NCI-H2107 treated with DMSO at 0.1 percent for 48 hours (cell line): ENCODE results near the gene KLK15.
"Not testable (repeated sequence)": the region's sequence is repeated elsewhere in the genome, so short reads cannot be mapped to it uniquely, and the experiment has no call there.

Experiments
- DNase-seq: peaks from one replicate; lab custom pipeline; 2025; ENCODE audit not compliant: unreplicated experiment; lab: John Stamatoyannopoulos, UW

KLK15 gene

DNA sequence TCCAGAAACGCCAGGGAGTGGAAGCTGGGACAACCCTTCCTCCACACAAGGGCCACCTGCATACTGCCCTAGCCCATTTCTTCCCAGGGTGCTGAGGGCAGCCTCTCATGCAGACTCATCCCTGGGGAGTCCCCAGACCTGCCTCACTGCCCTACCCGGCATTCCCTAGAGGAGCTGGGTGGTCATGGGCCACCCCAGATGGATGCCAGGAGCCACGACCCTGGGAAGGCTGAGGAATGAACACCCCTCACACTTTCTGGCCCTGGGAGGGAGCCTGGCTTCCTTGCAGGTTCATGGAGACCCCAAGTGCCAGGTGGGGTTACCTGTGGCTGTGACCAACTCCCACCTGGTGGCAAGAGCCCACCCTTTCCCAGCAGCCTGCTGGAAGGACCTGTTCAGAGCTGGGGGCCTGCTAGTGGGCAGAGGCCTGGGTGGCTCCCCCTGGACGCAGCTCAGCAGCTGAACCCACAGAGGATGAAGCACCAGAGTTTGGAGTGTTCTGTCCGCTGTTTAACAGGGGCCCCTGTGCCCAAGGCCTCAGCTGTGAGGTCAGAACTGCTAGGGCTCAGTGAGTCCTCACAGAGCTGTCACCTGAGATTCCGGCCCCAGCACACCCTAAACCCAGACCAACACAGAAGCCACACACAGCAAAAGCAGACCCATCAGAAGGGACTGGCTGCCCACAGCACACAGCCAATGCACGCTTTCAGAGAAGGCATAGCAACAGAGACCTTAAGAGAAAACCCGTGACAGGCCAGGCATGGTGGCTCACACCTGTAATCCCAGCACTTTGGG, 36.5 kb downstream of the KLK15 start:
- DNase-seq, result no peak

DNA sequence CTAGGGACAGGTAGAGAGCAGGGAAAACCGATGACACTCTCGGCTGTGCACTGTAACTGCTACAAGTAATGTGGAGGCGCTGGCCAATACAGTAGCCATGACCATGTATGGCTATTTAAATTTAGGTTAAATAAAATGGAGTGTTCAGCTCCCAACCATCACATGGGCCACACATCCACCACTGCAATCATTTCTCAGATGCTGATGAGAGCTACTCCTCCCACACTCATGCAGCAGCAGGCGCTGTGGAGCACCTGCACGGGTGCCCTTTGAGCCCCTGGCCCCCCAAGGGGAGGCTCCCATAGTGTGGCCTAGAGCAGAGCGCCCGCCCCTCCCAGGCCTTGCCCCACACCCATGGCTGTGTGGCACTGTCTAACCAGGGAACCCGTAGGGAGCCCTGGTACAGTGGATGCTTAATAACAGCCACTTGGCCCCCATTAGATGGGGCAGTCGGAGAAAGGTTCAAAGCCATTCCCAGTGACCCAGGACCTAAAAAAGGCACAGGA, 37.2 kb downstream of the KLK15 start:
- DNase-seq, result no peak

DNA sequence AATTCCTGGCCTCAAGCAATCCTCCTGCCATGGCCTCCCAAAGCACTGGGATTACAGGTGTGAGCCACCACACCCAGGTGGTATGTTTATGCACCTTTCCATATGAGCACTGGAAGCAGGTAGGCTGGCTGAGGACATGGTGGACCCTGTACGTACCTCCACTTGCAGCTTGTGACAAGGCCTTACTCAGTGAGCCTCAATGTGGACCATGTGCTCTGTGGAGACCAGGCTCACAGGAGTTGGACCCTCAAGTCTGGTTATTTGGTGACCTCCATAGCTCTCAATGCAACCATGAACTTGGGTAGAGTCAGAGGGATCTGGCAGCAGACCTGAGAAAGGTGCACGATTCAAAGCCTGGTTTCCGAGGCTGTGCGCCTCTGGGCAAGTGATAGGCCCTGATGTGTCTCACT, 37.7 kb downstream of the KLK15 start:
- DNase-seq, result no peak

DNA sequence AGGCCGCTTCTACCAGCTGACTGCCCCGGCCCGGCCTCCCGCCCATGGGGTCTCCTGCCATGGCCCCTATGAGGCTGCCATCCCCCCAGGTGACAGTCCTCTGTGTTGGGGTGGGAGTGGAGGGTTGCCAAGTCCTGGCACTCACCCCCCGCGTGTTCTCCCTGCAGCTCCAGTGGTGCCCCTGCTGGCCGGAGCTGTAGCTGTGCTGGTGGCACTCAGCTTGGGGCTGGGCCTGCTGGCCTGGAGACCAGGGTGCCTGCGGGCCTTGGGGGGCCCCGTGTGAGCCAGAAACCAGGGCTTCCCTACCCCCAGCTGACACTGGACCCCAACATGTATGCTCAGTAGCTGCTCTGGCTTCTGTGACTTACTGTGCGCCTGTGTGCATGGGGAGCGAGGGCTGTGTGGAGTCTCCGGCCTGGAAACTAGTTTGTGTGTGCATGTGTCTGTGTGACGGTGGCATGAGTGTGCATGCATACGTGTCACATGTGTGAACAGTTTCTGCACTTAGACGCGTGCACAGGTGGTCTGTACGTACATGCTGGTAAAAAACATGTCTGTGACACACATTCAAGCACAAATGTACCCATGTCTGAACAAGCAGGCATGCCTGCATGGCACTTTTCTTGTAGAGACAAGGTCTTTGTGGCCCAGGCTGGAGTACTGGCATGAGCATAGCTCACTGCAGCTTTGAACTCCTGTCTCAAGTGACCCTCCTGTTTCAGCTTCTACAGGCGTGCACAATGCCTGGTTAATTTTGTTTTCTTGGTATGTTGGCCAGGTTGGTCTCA, 38.3 kb downstream of the KLK15 start:
- peak; percentile 38 for DNase-seq

DNA sequence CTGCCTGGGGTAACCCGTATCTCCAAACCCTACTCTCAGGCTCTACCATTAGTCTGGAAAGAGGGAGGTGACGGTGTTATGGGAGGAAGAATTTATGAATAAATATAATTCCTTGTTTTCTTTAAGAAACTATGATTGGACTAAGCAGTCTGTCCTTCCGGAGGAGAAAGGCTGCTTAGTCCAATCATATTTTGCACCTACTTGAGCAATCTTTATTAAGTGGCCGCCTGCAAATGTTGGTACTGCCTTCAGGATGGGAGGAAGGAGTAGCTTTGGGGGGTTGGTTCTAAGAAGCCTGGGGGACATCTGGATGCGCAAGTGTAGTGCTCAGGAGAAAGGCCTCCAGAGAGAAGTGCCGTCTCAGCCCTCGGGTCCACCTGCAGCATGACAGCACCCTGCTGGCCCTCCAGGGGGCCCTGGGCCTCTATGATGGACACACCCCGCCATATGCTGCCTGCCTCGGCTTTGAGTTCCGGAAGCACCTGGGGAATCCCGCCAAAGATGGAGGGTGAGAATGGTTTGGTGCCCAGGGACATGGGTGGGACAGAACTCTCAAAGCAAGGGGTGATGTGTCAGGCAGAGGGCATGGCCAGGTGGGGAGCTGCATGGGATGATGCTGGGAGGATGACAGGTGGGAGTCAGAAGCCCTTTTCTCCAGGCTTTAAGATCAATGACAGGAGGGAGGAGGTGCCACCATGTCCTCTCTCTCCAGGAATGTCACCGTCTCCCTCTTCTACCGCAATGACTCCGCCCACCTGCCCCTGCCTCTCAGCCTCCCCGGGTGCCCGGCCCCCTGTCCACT, 39.1 kb downstream of the KLK15 start:
- DNase-seq, result peak; percentile 16

DNA sequence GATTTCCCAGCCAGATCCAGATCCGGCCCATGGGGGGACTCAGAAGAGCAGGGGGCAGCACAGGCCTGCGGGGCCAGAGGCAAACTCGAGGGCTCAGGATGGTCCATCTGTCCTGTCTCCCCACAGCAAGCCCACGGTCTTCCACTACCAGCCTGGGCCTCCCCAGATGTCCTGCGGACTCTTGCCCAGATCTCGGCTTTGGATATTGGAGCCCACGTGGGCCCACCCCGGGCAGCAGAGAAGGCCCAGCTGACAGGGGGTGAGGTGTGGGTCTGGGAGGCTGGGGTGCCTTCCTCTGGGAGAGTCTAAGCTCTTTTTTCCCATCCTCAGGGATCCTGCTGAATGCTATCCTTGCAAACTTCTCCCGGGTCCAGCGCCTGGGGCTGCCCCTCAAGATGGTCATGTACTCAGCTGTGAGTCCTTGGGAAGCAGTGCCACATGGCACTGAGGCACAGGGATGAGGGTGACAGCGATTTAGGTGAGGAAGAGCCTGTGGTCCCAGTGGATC, 39.8 kb downstream of the KLK15 start:
- no peak for DNase-seq

DNA sequence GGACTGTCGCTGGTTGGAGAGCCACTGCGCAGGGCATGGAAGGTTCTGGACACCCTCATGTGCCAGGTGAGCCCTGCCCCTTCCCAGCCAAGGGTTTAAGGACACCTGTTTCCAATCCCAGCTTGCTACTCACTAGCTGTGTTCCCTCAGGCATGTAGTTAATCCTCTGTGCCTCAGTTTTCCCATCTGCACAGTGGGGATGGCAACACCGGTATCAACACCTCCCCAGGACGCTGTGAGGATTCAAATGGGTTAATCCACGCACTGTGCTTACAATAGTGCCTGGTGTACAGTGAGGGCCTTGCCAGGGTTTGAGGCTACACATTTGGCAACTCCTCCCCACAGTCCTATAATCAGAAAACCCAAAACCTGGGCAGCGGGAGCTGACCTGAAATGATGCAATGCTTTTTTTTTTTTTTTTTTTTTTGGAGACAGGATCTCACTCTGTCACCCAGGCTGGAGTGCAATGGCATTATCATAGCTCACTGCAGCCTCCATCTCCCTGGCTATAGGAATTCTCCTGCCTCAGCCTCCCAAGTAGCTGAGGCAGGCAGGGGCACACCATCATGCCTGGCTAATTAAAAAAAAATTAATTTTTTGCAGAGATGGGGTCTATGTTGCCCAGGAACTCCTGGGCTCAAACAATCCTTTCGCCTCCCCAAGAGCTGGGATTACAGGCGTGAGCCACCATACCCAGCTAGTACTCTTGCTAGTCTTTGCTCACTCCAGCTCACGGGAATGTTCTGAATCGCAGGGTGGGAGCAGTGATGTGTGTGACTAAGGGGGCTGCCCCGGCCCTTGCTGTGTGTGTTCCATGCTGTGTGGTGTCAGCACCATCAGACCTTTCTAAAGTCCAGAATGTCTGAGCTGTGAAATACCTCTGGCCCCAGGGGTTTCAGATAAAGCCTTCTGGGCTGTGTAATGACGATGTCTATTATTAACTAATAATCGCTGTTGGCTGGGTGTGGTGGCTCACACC, 40.8 kb downstream of the KLK15 start:
- no peak for DNase-seq

DNA sequence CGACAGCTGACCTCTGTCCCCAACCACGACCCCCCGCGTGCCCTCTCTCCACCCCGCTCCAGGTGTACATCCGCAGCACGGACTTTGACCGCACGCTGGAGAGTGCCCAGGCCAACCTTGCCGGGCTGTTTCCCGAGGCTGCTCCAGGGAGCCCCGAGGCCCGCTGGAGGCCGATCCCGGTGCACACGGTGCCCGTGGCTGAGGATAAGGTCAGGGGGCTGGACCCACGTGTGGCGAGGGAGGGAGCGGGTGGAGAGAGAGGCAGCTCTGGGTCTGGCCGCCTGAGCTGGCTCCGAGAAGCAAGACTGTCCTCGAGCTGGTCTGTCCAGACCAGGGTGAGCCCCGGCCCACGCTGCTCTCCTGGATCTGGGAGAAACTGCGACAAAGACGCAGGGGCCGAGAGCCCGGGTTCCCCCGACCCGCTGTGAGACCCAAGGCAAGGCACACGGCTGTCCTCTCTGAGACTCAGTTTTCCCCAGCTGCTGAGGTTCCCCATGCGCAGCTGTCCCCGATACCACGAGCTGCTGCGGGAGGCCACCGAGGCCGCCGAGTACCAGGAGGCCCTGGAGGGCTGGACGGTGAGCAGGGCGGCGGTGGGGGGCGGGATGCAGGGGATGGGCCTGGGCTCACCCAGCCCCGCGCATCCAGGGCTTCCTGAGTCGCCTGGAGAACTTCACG, 41.6 kb downstream of the KLK15 start:
- DNase-seq, result no peak

DNA sequence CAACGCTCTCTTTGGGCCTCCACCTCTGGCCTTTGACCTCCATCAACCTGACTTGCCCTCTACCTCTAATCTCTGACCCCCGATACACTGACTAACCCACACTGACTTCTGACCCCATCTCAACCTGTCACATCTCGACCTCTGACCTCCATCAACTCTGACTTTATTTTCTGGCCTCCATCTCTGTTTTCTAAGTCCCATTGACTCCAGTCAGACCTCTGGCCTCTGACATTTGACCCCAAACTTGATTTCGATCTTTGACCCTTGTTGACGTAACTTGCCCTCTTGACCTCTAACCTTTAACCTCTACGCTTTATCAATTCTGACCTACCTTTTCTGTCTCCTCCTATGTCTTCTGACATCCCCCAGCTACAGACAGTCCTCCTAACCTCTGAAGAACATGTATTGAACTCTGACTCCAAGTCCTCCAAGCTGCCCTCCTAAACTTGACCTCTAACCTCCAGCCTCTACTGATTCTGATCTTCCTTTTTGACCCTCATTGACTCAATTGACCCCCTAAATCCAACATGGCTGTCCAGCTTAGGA, 42.4 kb downstream of the KLK15 start:
- no peak for DNase-seq

DNA sequence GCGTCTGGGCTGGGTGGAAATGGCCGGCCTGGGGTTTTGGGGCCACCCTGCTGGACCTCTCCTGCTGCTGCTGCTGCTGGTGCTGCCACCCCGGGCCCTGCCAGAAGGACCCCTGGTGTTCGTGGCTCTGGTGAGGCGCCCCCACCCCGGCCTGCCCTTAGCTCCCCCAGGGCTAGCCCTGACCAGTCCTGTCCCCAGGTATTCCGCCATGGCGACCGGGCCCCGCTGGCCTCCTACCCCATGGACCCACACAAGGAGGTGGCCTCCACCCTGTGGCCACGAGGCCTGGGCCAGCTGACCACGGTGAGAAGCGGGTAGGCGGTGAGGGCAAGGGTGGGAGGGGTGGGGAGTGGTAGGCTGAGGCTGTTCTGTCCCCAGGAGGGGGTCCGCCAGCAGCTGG, 43.0 kb downstream of the KLK15 start, which contains the start of gene ACP4:
ACP4 (plus strand) TSS at position 20 of the 400 bp plus-strand sequence; CDS start at position 20, 0 bp downstream.
- DNase-seq, result no peak

DNA sequence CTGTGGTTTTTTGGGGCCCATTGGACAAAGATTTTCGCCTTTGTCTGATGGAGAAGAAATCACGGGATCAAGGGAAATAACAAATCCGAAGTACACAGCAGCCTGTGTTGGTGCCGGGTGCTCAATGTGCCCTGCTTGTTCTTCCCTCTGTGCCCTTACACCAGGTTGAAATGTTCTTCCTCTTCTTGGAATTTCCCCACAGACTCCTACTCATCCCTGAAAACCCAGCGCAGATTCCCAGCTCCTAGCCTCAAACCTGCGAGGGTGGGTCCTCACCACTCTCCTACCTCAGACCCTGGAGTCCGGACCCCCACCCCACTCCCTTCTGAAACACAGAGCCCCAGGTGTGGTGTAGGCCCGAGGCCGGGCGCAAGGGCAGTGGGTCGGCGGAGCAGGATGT, 48.0 kb downstream of the KLK15 start:
- no peak for DNase-seq

DNA sequence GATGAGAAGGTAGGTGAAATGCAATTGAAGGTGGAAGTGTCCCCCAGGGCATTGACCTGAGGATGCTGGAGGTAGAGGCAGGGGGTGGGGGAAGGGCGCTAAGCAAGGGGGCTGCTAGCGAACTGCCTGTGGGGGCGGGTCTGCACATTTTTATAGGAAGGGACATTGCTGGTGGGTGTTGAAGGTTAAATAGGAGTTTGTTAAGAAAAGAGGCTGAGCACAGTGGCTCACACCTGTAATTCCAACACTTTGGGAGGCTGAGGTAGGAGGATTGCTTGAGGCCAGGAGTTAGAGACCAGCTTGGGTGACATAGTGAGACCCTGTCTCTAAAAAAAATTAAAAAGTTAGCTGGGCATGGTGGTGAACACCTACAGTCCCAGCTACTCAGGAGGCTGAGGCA, 48.7 kb downstream of the KLK15 start:
- no peak for DNase-seq

DNA sequence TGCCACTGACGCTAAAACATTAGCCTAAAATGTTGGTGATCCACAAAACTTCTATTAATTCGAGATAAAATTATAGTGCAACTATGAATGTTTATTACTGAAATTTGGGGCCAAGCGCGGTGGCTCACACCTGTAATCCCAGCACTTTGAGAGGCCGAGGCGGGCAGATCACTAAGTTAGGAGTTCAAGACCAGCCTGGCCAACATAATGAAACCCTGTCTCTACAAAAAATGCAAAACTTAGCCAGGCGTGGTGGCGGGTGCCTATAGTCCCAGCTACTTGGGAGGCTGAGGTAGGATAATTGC, 49.6 kb downstream of the KLK15 start:
- not testable (repeated sequence) for DNase-seq

DNA sequence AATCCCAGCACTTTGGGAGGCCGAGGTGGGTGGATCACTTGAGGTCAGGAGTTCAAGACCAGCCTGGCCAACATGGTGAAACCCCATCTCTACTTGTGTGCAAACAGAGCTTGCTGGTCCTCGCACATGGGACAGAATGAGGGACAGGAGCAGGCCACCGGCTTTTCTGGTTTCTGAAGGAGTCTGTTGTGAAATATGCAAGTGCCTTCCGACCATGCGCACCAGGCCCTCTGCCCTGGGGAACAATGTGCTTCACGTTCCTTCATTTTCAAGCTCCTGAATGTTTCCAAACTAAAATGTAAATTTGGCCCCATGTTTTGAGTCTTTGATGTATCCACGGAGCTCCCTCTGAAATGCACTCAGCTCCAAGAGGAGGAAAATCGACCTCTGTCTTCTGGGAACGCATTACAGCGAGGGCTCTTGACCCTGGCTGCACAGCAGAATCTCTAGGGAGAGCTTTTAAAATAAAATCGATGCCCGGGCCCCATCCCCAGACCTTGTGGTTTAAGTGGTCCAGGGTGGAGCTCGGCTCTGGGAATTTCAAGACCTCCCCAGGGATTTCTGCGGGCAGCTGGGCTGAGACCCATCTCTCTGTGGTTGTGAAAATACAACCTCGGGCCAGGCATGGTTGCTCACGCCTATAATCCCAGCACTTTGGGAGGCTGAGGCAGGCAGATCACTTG, 52.5 kb downstream of the KLK15 start:
- DNase-seq, result no peak

DNA sequence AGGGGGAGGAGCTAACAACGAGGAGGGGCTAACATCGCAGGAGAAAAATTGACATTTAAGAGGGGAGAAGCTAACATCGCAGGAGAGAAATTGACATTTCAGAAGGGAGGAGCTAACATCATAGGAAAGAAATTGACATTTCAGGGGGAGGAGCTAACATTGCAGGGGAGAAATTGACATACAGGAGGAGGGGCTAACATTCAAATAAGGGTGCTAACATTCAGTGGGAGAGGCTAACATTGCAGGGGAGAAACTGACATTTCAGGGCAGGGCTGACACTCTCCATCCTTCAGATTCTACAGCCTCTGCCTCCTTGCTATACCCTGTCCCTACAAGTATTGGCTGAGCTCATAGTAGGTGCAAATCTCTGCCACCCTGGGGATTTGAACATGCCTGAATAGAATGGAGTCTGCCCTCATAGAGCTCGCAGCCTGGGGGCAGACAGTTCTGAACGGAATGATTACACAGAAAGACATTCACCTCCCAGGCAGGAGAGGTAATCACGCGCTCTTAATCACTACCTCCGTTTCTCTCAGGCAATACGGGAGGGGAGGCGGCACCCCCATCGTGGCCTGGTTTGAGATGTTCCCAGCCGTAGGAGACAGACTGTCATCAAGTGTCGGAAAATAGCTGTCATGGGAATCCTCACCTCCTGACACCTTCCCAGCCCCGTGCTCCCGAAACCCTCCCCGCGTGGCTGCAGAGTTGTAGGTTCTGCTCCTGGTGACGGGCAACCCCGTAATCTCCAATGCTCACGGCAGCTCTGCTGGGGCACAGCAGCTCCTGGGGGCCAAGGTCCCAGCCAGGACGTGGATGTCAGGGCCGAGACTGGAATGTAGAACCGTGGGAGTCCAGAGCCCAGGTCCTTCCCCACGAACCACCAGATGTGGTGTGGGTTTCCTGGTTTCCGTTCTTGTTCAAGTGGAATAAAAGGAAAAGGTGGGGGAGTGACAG, 53.6 kb downstream of the KLK15 start:
- no peak for DNase-seq

DNA sequence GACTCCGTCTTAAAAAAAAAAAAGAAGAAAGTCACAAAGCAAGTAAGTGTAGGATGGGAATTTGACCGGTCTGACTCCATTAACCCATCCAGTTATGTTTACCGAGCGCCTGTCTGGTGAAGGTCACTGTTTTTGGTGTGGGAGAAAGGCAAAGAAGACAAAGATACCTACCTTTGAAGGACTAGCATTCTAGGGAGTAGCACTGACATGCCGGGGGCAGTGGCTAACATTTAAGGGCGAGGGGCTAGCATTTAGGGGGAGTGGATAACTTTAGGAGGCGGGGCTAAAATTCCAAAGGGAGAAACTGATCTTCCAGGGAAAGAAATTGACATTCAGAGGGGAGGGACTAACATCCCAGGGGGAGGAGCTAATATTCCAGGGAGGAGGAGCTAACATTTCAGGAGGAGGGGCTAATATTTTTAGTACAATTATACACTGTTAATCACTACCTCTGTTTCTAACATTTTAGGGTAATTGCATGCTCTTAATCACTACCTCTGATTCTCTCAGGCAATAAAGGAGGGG, 54.4 kb downstream of the KLK15 start:
- no peak for DNase-seq

DNA sequence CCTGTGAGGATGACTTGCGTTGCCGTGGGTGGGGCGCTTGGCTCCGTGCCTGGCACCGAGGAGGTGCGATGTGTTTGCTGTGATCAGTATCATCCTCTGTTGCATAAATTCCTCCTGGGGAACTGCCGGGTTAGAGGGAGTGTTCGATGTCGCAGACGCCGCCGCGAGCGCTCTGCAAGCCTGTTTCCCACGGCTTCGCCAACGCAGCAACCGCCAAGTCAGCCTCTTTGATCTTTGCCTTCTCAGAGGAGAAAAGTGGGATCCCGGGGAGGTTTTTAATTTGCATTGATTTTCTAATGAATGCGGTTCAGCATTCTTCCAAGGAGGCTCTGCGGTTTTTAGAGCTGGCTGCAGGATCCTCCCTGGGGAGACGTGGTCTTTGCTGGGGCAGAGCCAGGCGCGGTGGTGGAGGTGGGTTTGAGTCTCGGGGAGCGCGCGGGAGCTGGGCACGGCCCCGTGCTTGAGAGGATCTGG, 55.5 kb downstream of the KLK15 start:
- DNase-seq, result no peak
